Measurements from ENCODE around the gene SLC37A4. TPM values are rescaled to one million over a fixed set of nuclear protein-coding genes. Genes with fewer than 3 reads are reported as not detected.

The SLC37A4 gene
- total and polyA plus RNA-seq, 10 donors, result 8.2 to 26.0 (median 13.9) TPM

DNA sequence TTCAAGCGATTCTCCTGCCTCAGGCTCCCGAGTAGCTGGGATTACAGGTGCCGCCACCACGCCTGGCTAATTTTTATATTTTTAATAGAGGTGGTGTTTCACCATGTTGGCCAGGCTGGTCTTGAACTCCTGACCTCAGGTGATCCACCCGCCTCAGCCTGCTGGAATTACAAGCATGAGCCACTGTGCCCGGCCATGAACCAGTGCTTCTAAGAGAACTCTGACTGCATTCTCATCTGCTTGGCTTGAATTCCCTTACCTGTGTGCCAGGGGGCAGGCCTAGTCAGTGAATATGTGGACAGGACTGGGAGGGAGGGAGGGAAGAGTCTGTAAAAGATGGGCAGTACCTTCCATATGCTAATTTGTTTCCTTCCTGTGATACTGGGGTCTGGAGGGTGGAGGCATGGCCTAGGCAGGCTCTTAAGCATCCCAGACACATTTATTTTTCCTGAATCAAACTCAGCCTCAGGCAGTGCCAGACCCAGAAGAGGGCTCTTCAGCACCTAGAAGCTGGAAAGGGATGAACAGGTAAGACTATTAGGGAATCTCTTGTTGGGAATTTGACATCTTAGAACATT lies 19.1 kb downstream of the SLC37A4 start:
- no peaks in the 10 kb centered on the region for H3K27me3 ChIP-seq (replicated peaks in 1 of 7)
- no peak overlapping the region for H3K4me3 ChIP-seq
- peaks cover 0 to 100% (median 82%) of the 10 kb centered on the region in 6 donors for H3K36me3 ChIP-seq
- WGBS, 5 donors, result 90 to 96% (median 92%) methylated on average over 5 to 6 of the region's 6 CpGs
- TF ChIP-seq POLR2A (IDR thresholded peaks at IDR 0.05), result no peak
- no peak for TF ChIP-seq CTCF (IDR thresholded peaks at IDR 0.05 in 8 of 11, conservative IDR thresholded peaks at IDR 0.05 in 3 of 11)
- no peak for TF ChIP-seq POLR2AphosphoS5 (IDR thresholded peaks at IDR 0.05)
- H3K27ac ChIP-seq, result no peak overlapping the region
- peaks cover 12 to 24% (median 16%) of the 10 kb centered on the region in 6 donors for H3K4me1 ChIP-seq
- peak; percentile 59 for DNase-seq
- intact Hi-C loops (cut with DNase I; ENCODE audit: low total_unique reads), result no loop called here
- no peaks in the 10 kb centered on the region for H3K9me3 ChIP-seq

DNA sequence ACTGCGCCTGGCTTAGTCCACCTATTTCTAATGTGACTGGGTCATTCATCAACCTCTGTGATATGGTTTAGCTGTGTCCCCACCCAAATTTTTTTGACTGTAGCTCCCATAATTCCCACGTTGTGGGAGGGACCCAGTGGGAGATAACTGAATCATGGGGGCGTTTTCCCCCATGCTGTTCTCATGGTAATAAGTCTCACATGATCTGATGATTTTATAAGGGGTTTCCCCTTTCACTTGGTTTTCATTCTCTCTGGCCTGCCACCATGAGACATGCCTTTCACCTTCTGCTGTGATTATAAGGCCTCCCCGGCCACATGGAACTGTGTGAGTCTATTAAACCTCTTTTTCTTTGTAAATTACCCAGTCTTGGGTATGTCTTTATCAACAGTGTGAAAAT lies 24.0 kb downstream of the SLC37A4 start:
- Histone ChIP-seq H3K9me3 (no peaks in the 10 kb centered on the region), H3K27me3 (replicated peaks in 1 of 7) (no peaks in the 10 kb centered on the region), H3K4me3 (no peak overlapping the region), H3K27ac (no peak overlapping the region), H3K36me3 (peaks cover 0 to 100% (median 63%) of the 10 kb centered on the region in 6 donors), H3K4me1 (no peaks in the 10 kb centered on the region)
- DNase-seq, result peak; percentile 0
- intact Hi-C loops (cut with DNase I; ENCODE audit: low total_unique reads), result no loop called here
- TF ChIP-seq CTCF (IDR thresholded peaks at IDR 0.05 in 8 of 11, conservative IDR thresholded peaks at IDR 0.05 in 3 of 11) (no peak), POLR2AphosphoS5 (IDR thresholded peaks at IDR 0.05) (no peak), POLR2A (IDR thresholded peaks at IDR 0.05) (no peak)
- 79 to 86% (median 82%) methylated on average over 4 of the region's 4 CpGs for WGBS, 5 donors

DNA sequence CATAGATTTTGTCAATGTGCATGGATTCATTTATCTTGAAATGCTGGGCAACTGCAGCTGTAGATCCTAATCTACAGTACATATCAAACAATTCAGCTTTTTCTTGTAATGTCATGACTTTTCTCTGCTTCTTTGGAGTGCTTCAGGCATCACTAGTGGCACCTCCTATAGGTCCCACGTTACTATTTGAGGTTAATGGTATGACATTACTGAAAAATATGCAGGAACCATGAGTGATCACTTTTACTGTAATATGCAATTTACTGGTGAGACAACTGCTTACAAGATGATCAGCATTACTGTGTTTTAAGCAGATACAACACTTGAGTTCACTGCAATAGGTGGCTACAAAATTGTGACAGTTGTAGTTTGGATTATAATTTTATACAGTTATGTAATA lies 29.8 kb downstream of the SLC37A4 start:
- Histone ChIP-seq H3K36me3 (peaks cover 0 to 70% (median 41%) of the 10 kb centered on the region in 6 donors), H3K27ac (no peak overlapping the region), H3K9me3 (no peaks in the 10 kb centered on the region), H3K27me3 (replicated peaks in 1 of 7) (no peaks in the 10 kb centered on the region), H3K4me1 (peaks cover 17 to 53% (median 35%) of the 10 kb centered on the region in 6 donors), H3K4me3 (no peak overlapping the region)
- TF ChIP-seq CTCF (IDR thresholded peaks at IDR 0.05 in 8 of 11, conservative IDR thresholded peaks at IDR 0.05 in 3 of 11) (no peak), POLR2A (IDR thresholded peaks at IDR 0.05) (no peak), POLR2AphosphoS5 (IDR thresholded peaks at IDR 0.05) (no peak)
- no peak for DNase-seq
- 54 to 76% (median 69%) methylated on average over 1 of the region's 1 CpG for WGBS, 5 donors
- intact Hi-C loops (cut with DNase I; ENCODE audit: low total_unique reads), result no loop called here

GRCh38 chr11:118998822-118999221 lies 31.9 kb downstream of the SLC37A4 start:
- TF ChIP-seq POLR2AphosphoS5 (IDR thresholded peaks at IDR 0.05), result no peak
- no peak for TF ChIP-seq CTCF (IDR thresholded peaks at IDR 0.05 in 8 of 11, conservative IDR thresholded peaks at IDR 0.05 in 3 of 11)
- TF ChIP-seq POLR2A (IDR thresholded peaks at IDR 0.05), result no peak
- DNase-seq, result no peak
- intact Hi-C loops (cut with DNase I; ENCODE audit: low total_unique reads), result no loop called here
- peak overlapping the region in 5 of 8 donors; percentile 80 to 90 (median 89) for H3K27ac ChIP-seq
- H3K4me3 ChIP-seq, result peak overlapping the region; percentile 62 to 87 (median 81)
- no peaks in the 10 kb centered on the region for H3K27me3 ChIP-seq (replicated peaks in 1 of 7)
- 59 to 73% (median 68%) methylated on average over 6 of the region's 6 CpGs for WGBS, 5 donors
- H3K36me3 ChIP-seq, result peaks cover 0 to 49% (median 32%) of the 10 kb centered on the region in 6 donors
- H3K9me3 ChIP-seq, result no peaks in the 10 kb centered on the region
- H3K4me1 ChIP-seq, result peaks cover 17 to 53% (median 35%) of the 10 kb centered on the region in 6 donors
